ENCODE measurements around the gene HCRTR1. TPM values are rescaled to one million over a fixed set of nuclear protein-coding genes. Genes with fewer than 3 reads are reported as not detected.

Gene HCRTR1
- total and polyA plus RNA-seq, 10 of the 15 experiments (the other 5 are each of a cell fraction or from before 2014, with no cell fraction given): not detected

GRCh38 chr1:31602081-31602480, 15.4 kb upstream of the HCRTR1 start:
- ChIA-PET POLR2A (interaction anchor here (0.6 kb wide), 1 partner anchor 693 kb away, joined by 3 read pairs; no protein-coding TSS in a partner anchor), RAD21 (ENCODE audit: unreplicated experiment) (interaction anchor here (0.8 kb wide), 1 partner anchor 181 kb away, joined by 3 read pairs; no protein-coding TSS in a partner anchor), CTCF (interaction anchor here (1.0 to 2.2 kb wide), 4 partner anchors 8 to 36 kb away, joined by 3 to 10 read pairs (median 6); no protein-coding TSS in a partner anchor), SMC1A (ENCODE audit: uncharacterized antibody, unreplicated experiment) (no interaction called here)
- Histone ChIP-seq H3K27me3 (replicated peaks in 1 of 2; ENCODE audit: control insufficient read depth in 2 of 2, insufficient read depth in 2 of 2, low read length in 1 of 2) (no peaks in the 10 kb centered on the region), H3K9ac (ENCODE audit: control insufficient read depth, insufficient read depth, low read length) (no peak overlapping the region), H4K20me1 (ENCODE audit: control insufficient read depth, insufficient read depth) (no peaks in the 10 kb centered on the region), H3K27ac (ENCODE audit: control insufficient read depth, insufficient read depth) (no peak overlapping the region), H2AFZ (ENCODE audit: control insufficient read depth, low read depth, low read length) (no peak overlapping the region), H3K4me3 (no peak overlapping the region), H3K4me2 (ENCODE audit: control insufficient read depth, insufficient read depth) (no peak overlapping the region), H3K9me3 (replicated peaks; ENCODE audit: control insufficient read depth, insufficient read depth, low read length) (peaks cover 3% of the 10 kb centered on the region; the same call in 2 of the 3 replicates), H3K4me1 (ENCODE audit: control insufficient read depth, insufficient read depth, low read length) (peaks cover 11% of the 10 kb centered on the region), H3K79me2 (ENCODE audit: control insufficient read depth, insufficient read depth, low read length) (no peaks in the 10 kb centered on the region), H3K36me3 (ENCODE audit: control insufficient read depth in 2 of 2, insufficient read depth in 2 of 2, low read length in 1 of 2) (no peaks in the 10 kb centered on the region)
- no peak for FAIRE-seq
- intact Hi-C loops (cut with micrococcal nuclease; ENCODE audit: unreplicated experiment): no loop called here
- ATAC-seq: no peak
- 76% methylated on average over 2 of the region's 2 CpGs for WGBS (ENCODE audit: insufficient coverage, insufficient replicate concordance, low lambda C conversion rate, missing lambda C conversion rate)
- TF ChIP-seq MTA2 (IDR thresholded peaks at IDR 0.05; ENCODE audit: low read depth): no peak
- TF ChIP-seq, protein P1, sequence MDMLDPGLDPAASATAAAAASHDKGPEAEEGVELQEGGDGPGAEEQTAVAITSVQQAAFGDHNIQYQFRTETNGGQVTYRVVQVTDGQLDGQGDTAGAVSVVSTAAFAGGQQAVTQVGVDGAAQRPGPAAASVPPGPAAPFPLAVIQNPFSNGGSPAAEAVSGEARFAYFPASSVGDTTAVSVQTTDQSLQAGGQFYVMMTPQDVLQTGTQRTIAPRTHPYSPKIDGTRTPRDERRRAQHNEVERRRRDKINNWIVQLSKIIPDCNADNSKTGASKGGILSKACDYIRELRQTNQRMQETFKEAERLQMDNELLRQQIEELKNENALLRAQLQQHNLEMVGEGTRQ (IDR thresholded peaks at IDR 0.05; ENCODE audit: borderline replicate concordance, low read depth, low read length): no peak
- in situ Hi-C loops (cut with MboI): no loop called here
- no TSS peak for BruUV-seq (replicated peaks)
- no peak for DNase-seq (ENCODE audit: low read depth, low spot score)

DNA sequence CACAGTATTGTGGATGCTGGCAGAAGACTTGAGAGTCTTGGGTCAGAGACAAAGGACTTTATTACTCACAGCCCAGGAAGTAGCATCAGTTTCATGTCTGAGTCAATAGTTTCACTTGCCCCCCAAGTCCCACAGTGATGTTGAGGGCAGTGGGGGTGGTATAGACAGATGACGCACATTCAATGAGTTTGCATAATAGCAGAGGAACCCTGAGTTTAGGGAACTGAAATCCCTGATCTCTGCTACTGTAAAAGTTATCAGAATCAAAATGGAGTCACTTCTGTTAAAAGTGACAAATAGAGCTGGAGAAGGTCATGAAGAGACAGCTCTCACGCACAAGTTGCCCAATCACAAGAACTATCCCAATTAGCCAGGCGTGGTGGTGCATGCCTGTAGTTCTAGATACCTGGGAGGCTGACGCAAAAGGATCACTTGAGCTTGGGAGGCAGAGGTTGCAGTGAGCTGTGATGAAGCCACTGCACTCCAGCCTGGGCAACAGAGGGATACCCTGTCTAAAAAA, 11.5 kb upstream of the HCRTR1 start:
- ATAC-seq (peak; percentile 98), FAIRE-seq (peak; percentile 95), DNase-seq (ENCODE audit: low read depth, low spot score) (peak; percentile 96)
- Histone ChIP-seq H3K9ac (ENCODE audit: control insufficient read depth, insufficient read depth, low read length) (no peak overlapping the region), H3K4me1 (ENCODE audit: control insufficient read depth, insufficient read depth, low read length) (peaks cover 11% of the 10 kb centered on the region), H3K79me2 (ENCODE audit: control insufficient read depth, insufficient read depth, low read length) (no peaks in the 10 kb centered on the region), H4K20me1 (ENCODE audit: control insufficient read depth, insufficient read depth) (no peaks in the 10 kb centered on the region), H3K27ac (ENCODE audit: control insufficient read depth, insufficient read depth) (peak overlapping the region; percentile 47), H3K9me3 (replicated peaks; ENCODE audit: control insufficient read depth, insufficient read depth, low read length) (peaks cover 3% of the 10 kb centered on the region; the same call in 2 of the 3 replicates), H2AFZ (ENCODE audit: control insufficient read depth, low read depth, low read length) (peak overlapping the region; percentile 16), H3K36me3 (ENCODE audit: control insufficient read depth in 2 of 2, insufficient read depth in 2 of 2, low read length in 1 of 2) (no peaks in the 10 kb centered on the region), H3K27me3 (replicated peaks in 1 of 2; ENCODE audit: control insufficient read depth in 2 of 2, insufficient read depth in 2 of 2, low read length in 1 of 2) (no peaks in the 10 kb centered on the region), H3K4me2 (ENCODE audit: control insufficient read depth, insufficient read depth) (peak overlapping the region; percentile 21; the same call in 1 of the 2 replicates), H3K4me3 (no peak overlapping the region)
- intact Hi-C loops (cut with micrococcal nuclease; ENCODE audit: unreplicated experiment) (no loop called here), in situ Hi-C loops (cut with MboI) (no loop called here)
- no TSS peak for BruUV-seq (replicated peaks)
- POLR2A ChIA-PET: no interaction called here
- SMC1A ChIA-PET (ENCODE audit: uncharacterized antibody, unreplicated experiment): interaction anchor here (0.7 to 2.5 kb wide), 9 partner anchors 10 to 139 kb away, joined by 3 to 17 read pairs (median 3); no protein-coding TSS in a partner anchor
- RAD21 ChIA-PET (ENCODE audit: unreplicated experiment): interaction anchor here (0.6 to 2.1 kb wide), 8 partner anchors 11 to 644 kb away, joined by 3 to 8 read pairs (median 4); no protein-coding TSS in a partner anchor
- CTCF ChIA-PET: interaction anchor here (0.6 to 4.4 kb wide), 14 partner anchors 11 to 211 kb away, joined by 3 to 22 read pairs (median 4); no protein-coding TSS in a partner anchor
- 14% methylated on average over 4 of the region's 4 CpGs for WGBS (ENCODE audit: insufficient coverage, insufficient replicate concordance, low lambda C conversion rate, missing lambda C conversion rate)
- TF ChIP-seq NBN (IDR thresholded peaks at IDR 0.05) (peak; percentile 88), MTA3 (IDR thresholded peaks at IDR 0.05; ENCODE audit: borderline replicate concordance, low read length) (peak; percentile 91; the same call in 1 of the 2 replicates), FOXK2 (IDR thresholded peaks at IDR 0.05) (no peak), CHD1 (IDR thresholded peaks at IDR 0.05; ENCODE audit: low read depth, low read length) (no peak), JUND (IDR thresholded peaks at IDR 0.05; ENCODE audit: low read depth, low read length) (peak; percentile 77; the same call in 1 of the 2 replicates), HSF1 (IDR thresholded peaks at IDR 0.05; ENCODE audit: low read depth, low read length) (no peak), CEBPZ (IDR thresholded peaks at IDR 0.05; ENCODE audit: low read depth, low read length) (no peak), PAX5 (IDR thresholded peaks at IDR 0.05; ENCODE audit: borderline replicate concordance, low read depth, low read length) (peak; percentile 89), MEF2A (IDR thresholded peaks at IDR 0.05; ENCODE audit: insufficient read depth, low read depth, low read length) (peak; percentile 60; the same call in 1 of the 2 replicates)
